H1 (cell line): ENCODE results near the gene TTLL5. TPM values are rescaled to one million over a fixed set of nuclear protein-coding genes. Genes with fewer than 3 reads are reported as not detected.

Source experiments
- CTCF ChIA-PET: fragments of 300-600 bp; sonication (Branson Sonifier 250); formaldehyde crosslinking; loops from one replicate; lab custom pipeline; 2021; ENCODE audit not compliant: partially characterized antibody; lab: Charles Lee
- POLR2A ChIA-PET: fragments of 300-600 bp; sonication (Branson Sonifier 250); formaldehyde crosslinking; loops from one replicate; lab custom pipeline; 2021; ENCODE audit warnings: inconsistent platforms; ENCODE audit not compliant: partially characterized antibody; lab: Charles Lee
- DNase-seq, 2 experiments: peaks; one replicate each; pipeline versions ENCODE4 v3.0.0 to v3.0.0-alpha.2; 2010 to 2022; ENCODE audit warnings: low spot score in 2 of 2, low read depth in 1 of 2, mixed read lengths in 1 of 2
- FAIRE-seq: peaks from 2 replicates; lab custom pipeline; 2011; peaks lifted over from hg19 to GRCh38; lab: Jason Lieb, UNC
- H2AFZ ChIP-seq: 2 replicates; pipeline ENCODE4 v1.8.1; 2012; ENCODE audit warnings: low read length, inconsistent platforms
- H2AK5ac ChIP-seq: 2 replicates; pipeline ENCODE4 v1.6.1; 2013; ENCODE audit warnings: low read depth, low read length
- H2BK120ac ChIP-seq: replicated peaks from 2 replicates; pipeline ENCODE3; 2013; ENCODE audit warnings: low read depth, low read length, inconsistent platforms
- H2BK12ac ChIP-seq: 2 replicates; pipeline ENCODE4 v1.6.1; 2013; ENCODE audit warnings: low read depth, low read length
- H2BK15ac ChIP-seq: 2 replicates; pipeline ENCODE4 v1.6.1; 2013; ENCODE audit warnings: low read length
- H2BK20ac ChIP-seq: 2 replicates; pipeline ENCODE4 v1.6.1; 2013; ENCODE audit warnings: low read length
- H2BK5ac ChIP-seq: 2 replicates; pipeline ENCODE4 v1.6.1; 2013; ENCODE audit warnings: low read depth, low read length
- H3K14ac ChIP-seq: 2 replicates; pipeline ENCODE4 v1.6.1; 2013; ENCODE audit warnings: inconsistent platforms; ENCODE audit not compliant: insufficient read length
- H3K18ac ChIP-seq: 2 replicates; pipeline ENCODE4 v1.6.1; 2013; ENCODE audit warnings: low read length; ENCODE audit errors: extremely low read depth
- H3K23ac ChIP-seq: 2 replicates; pipeline ENCODE4 v1.6.1; 2013; ENCODE audit warnings: inconsistent platforms; ENCODE audit not compliant: insufficient read length
- H3K23me2 ChIP-seq: 2 replicates; pipeline ENCODE4 v1.6.1; 2013; ENCODE audit warnings: low read depth, low read length
- H3K27ac ChIP-seq: 2 replicates; pipeline ENCODE4 v1.6.1; 2011; ENCODE audit warnings: low read depth, low read length, inconsistent platforms
- H3K27me3 ChIP-seq, 4 experiments: replicated peaks in 1 of 4; 1 replicate in 1 of 4; 2 replicates in 3 of 4; pipeline versions ENCODE4 v1.6.1 to v1.8.1; 2011 to 2013; ENCODE audit warnings: low read length in 3 of 4, mild to moderate bottlenecking in 3 of 4, inconsistent platforms in 2 of 4, mixed read lengths in 2 of 4, moderate library complexity in 1 of 4; ENCODE audit not compliant: control insufficient read depth in 3 of 4, insufficient read depth in 3 of 4; ENCODE audit errors: extremely low read depth in 1 of 4
- H3K36me3 ChIP-seq, 4 experiments: 2 replicates each; pipeline versions ENCODE4 v1.6.1 to v1.8.1; 2011 to 2013; ENCODE audit warnings: mild to moderate bottlenecking in 4 of 4, low read length in 3 of 4, moderate library complexity in 2 of 4, control low read depth in 1 of 4, inconsistent platforms in 1 of 4; ENCODE audit not compliant: insufficient read depth in 4 of 4, control insufficient read depth in 2 of 4
- H3K4ac ChIP-seq: replicated peaks from 2 replicates; pipeline ENCODE3; 2013; ENCODE audit warnings: low read length, low read depth, mixed read lengths, inconsistent platforms; ENCODE audit not compliant: insufficient read length
- H3K4me1 ChIP-seq, 4 experiments: replicated peaks in 1 of 4; 1 replicate in 1 of 4; 2 replicates in 3 of 4; pipeline versions ENCODE4 v1.6.1 to v1.8.1; 2011 to 2013; ENCODE audit warnings: low read length in 3 of 4, inconsistent platforms in 2 of 4, mixed read lengths in 1 of 4; ENCODE audit not compliant: insufficient read depth in 4 of 4, control insufficient read depth in 3 of 4
- H3K4me2 ChIP-seq, 2 experiments: 2 replicates each; pipeline versions ENCODE4 v1.6.1 to v1.8.1; 2011 to 2013; ENCODE audit warnings: low read depth in 2 of 2, low read length in 2 of 2, control low read depth in 1 of 2, inconsistent platforms in 1 of 2, mild to moderate bottlenecking in 1 of 2; ENCODE audit not compliant: insufficient read depth in 1 of 2
- H3K4me3 ChIP-seq, 4 experiments: fragments of 200-600, 300-600 bp in 1 of 4; sonication (generic), shearing (Covaris generic), sonication (Bioruptor Twin) in 1 of 4; 2 replicates each; pipeline versions ENCODE4 v1.5.1 to v1.8.1; 2011 to 2016; ENCODE audit warnings: low read length in 4 of 4, low read depth in 3 of 4, control low read depth in 2 of 4, inconsistent platforms in 2 of 4, mild to moderate bottlenecking in 2 of 4, mixed read lengths in 1 of 4, moderate library complexity in 1 of 4; ENCODE audit not compliant: insufficient read depth in 2 of 4; ENCODE audit errors: extremely low read depth in 1 of 4
- H3K56ac ChIP-seq: replicated peaks from 2 replicates; pipeline ENCODE3; 2013; ENCODE audit warnings: low read depth, mild to moderate bottlenecking, mixed read lengths, low read length, inconsistent platforms; ENCODE audit not compliant: insufficient read length
- H3K79me1 ChIP-seq: 2 replicates; pipeline ENCODE4 v1.6.1; 2013; ENCODE audit warnings: low read depth, low read length, control low read depth
- H3K79me2 ChIP-seq, 2 experiments: 2 replicates each; pipeline versions ENCODE4 v1.6.1 to v1.8.1; 2012 to 2013; ENCODE audit warnings: low read length in 2 of 2, mild to moderate bottlenecking in 2 of 2, inconsistent platforms in 1 of 2; ENCODE audit not compliant: insufficient read depth in 2 of 2, control insufficient read depth in 1 of 2
- H3K9ac ChIP-seq, 4 experiments: replicated peaks in 1 of 4; 1 replicate in 1 of 4; 2 replicates in 3 of 4; pipeline versions ENCODE4 v1.6.1 to v1.8.1; 2011 to 2013; ENCODE audit warnings: low read depth in 3 of 4, low read length in 3 of 4, control low read depth in 2 of 4, mild to moderate bottlenecking in 2 of 4, moderate library complexity in 2 of 4, inconsistent platforms in 1 of 4; ENCODE audit errors: extremely low read depth in 1 of 4
- H3K9me3 ChIP-seq, 2 experiments: 2 replicates each; pipeline versions ENCODE4 v1.6.1 to v1.8.1; 2012 to 2013; ENCODE audit warnings: mild to moderate bottlenecking in 2 of 2, moderate library complexity in 2 of 2, control low read depth in 1 of 2, inconsistent platforms in 1 of 2, low read depth in 1 of 2, low read length in 1 of 2, mixed read lengths in 1 of 2; ENCODE audit not compliant: insufficient read depth in 2 of 2
- H4K20me1 ChIP-seq, 2 experiments: replicated peaks in 1 of 2; 2 replicates each; pipeline versions ENCODE3 to v1.8.1; 2011 to 2013; ENCODE audit warnings: inconsistent platforms in 2 of 2, low read length in 2 of 2, mild to moderate bottlenecking in 1 of 2; ENCODE audit not compliant: insufficient read depth in 2 of 2, control insufficient read depth in 1 of 2
- H4K5ac ChIP-seq: 2 replicates; pipeline ENCODE4 v1.6.1; 2013; ENCODE audit warnings: low read length, low read depth, mixed read lengths, inconsistent platforms; ENCODE audit not compliant: insufficient read length
- H4K8ac ChIP-seq: 2 replicates; pipeline ENCODE4 v1.8.0; 2013; ENCODE audit warnings: mild to moderate bottlenecking, moderate library complexity, low read length, inconsistent platforms; ENCODE audit not compliant: insufficient read depth; ENCODE audit errors: extremely low read depth
- H4K91ac ChIP-seq: replicated peaks from 2 replicates; pipeline ENCODE3; 2013; ENCODE audit warnings: low read length, mixed read lengths, inconsistent platforms; ENCODE audit not compliant: insufficient read length
- RNF2 ChIP-seq: fragments of 200-900, 300-1000 bp; sonication (generic); IDR thresholded peaks from 2 replicates; pipeline ENCODE4 v1.7.1; 2016; ENCODE audit warnings: borderline replicate concordance, low read depth, mild to moderate bottlenecking, antibody characterized with exemption, low read length; ENCODE audit not compliant: poor library complexity, severe bottlenecking; ENCODE audit errors: missing control alignments
- TAF1 ChIP-seq: IDR thresholded peaks from 2 replicates; pipeline ENCODE4 v1.6.1; 2011; ENCODE audit warnings: mild to moderate bottlenecking, low read depth, low read length
- WGBS, 2 experiments: shearing (Covaris generic) in 1 of 2; methylation state at CpG; one replicate each; pipeline versions ENCODE4 v1.1.6 to v1.1.7; 2013 to 2015; ENCODE audit warnings: low lambda C conversion rate in 2 of 2, mixed read lengths in 2 of 2, inconsistent platforms in 1 of 2, low coverage in 1 of 2, missing lambda C conversion rate in 1 of 2; ENCODE audit not compliant: insufficient replicate concordance in 2 of 2, insufficient coverage in 1 of 2, insufficient read length in 1 of 2; ENCODE audit errors: extremely low coverage in 1 of 2, missing lambda C conversion rate in 1 of 2; 5-methylcytosine and 5-hydroxymethylcytosine counted together
- polyA plus RNA-seq, 7 experiments: library from polyadenylated mRNA; depleted of rRNA in 3 of 7; stranded (reverse) in 5 of 7; unstranded in 2 of 7; fragments of >200 nt in 5 of 7; fragments of 200-250 nt in 2 of 7; gene quantifications; 1 replicate in 5 of 7; 2 replicates in 1 of 7; 4 replicates in 1 of 7; pipeline versions ENCODE4 v1.2.1 to v1.2.3, GENCODE V29; 2011 to 2013; ENCODE audit warnings: missing spikeins in 2 of 7, mixed read lengths in 2 of 7
- total RNA-seq: library from RNA; stranded (reverse); fragmentation: NEBNext Ultra II Directional; extraction: Animal tissue kit (Norgen Biotek cat#: 25700); gene quantifications from 2 replicates; pipeline ENCODE4 v1.2.1, GENCODE V29; 2021

The TTLL5 gene
- total and polyA plus RNA-seq, 2 of the 8 experiments (the other 6 are each of a cell fraction or from before 2014, with no cell fraction given): 16.1 to 45.9 TPM

GRCh38 chr14:75863221-75863620, 202.2 kb downstream of the TTLL5 start:
- Histone ChIP-seq H3K4me1 (peaks cover 2 to 15% (median 7%) of the 10 kb centered on the region in 4 experiments; a peak in 4 of 7 replicates), H3K4me3 (no peak overlapping the region), H4K5ac (no peak overlapping the region), H3K23me2 (no peaks in the 10 kb centered on the region), H3K4me2 (no peak overlapping the region; a peak in 1 of 4 replicates), H3K27ac (no peak overlapping the region), H3K27me3 (peaks cover 11 to 27% (median 25%) of the 10 kb centered on the region in 4 experiments), H3K36me3 (no peaks in the 10 kb centered on the region), H3K14ac (no peak overlapping the region), H3K79me2 (no peaks in the 10 kb centered on the region), H3K4ac (no peak overlapping the region), H2BK120ac (no peak overlapping the region), H2BK5ac (no peak overlapping the region), H3K23ac (no peak overlapping the region), H4K8ac (no peak overlapping the region), H2BK20ac (no peak overlapping the region), H4K20me1 (peaks cover 2% of the 10 kb centered on the region in 2 experiments), H3K9ac (no peak overlapping the region), H2AK5ac (no peak overlapping the region), H2AFZ (no peak overlapping the region), H3K79me1 (no peaks in the 10 kb centered on the region), H4K91ac (no peak overlapping the region), H3K18ac (no peak overlapping the region), H2BK12ac (no peak overlapping the region)
- WGBS, 2 experiments: 80% methylated on average over 2 of the region's 2 CpGs; no CpG with 5 or more reads in 1 of the 2 experiments
- POLR2A ChIA-PET: interaction anchor here (0.6 to 1.2 kb wide), 2 partner anchors 21 to 464 kb away, joined by 3 read pairs; no protein-coding TSS in a partner anchor
- TF ChIP-seq RNF2 (no peak), TAF1 (no peak)
- TF ChIP-seq, all 59 proteins: peak for 0
- Histone ChIP-seq H3K56ac (no peak overlapping the region), H3K9me3 (no peaks in the 10 kb centered on the region), H2BK15ac (no peak overlapping the region)
- FAIRE-seq (no peak), DNase-seq (no peak)
- CTCF ChIA-PET: interaction anchor here (0.7 to 2.4 kb wide), 8 partner anchors 15 to 154 kb away, joined by 3 to 9 read pairs (median 4); no protein-coding TSS in a partner anchor
